ENCODE measurements around the gene GP5. TPM values are rescaled to one million over a fixed set of nuclear protein-coding genes. Genes with fewer than 3 reads are reported as not detected.

The GP5 gene
- polyA plus RNA-seq (2013, experiment 1 of 2) = 0.18 TPM
- polyA plus RNA-seq (2013, experiment 2 of 2) = not detected

GRCh38 chr3:194399166-194399565 is at the start of gene GP5:
GP5 (minus strand) TSS chr3:194399266; CDS start chr3:194398282, 984 bp downstream.
- H3K9me3 ChIP-seq (ENCODE audit: control insufficient read depth, low read length) = no peaks in the 10 kb centered on the region
- H3K4me3 ChIP-seq (ENCODE audit: extremely low read depth, insufficient read depth, low read length, poor library complexity, severe bottlenecking) = no peak within 1 kb of the TSS
- 67 to 93% methylated on average over 1 of the region's 2 CpGs for WGBS, 2 experiments (ENCODE audit: insufficient coverage in 2 of 2)
- H3K4me1 ChIP-seq (ENCODE audit: control insufficient read depth, insufficient read depth, low read length, poor library complexity, severe bottlenecking) = peaks cover 21% of the 10 kb centered on the region
- H3K27ac ChIP-seq (ENCODE audit: low read depth, low read length, severe bottlenecking) = no peak within 1 kb of the TSS
- peaks cover 5% of the 10 kb centered on the region for H3K36me3 ChIP-seq (ENCODE audit: control insufficient read depth, insufficient read depth, low read length)

- Histone ChIP-seq H3K9me3 (ENCODE audit: control insufficient read depth, low read length) (no peaks in the 10 kb centered on the region), H3K36me3 (ENCODE audit: control insufficient read depth, insufficient read depth, low read length) (peaks cover 67% of the 10 kb centered on the region), H3K27ac (ENCODE audit: low read depth, low read length, severe bottlenecking) (no peak overlapping the region), H3K4me1 (ENCODE audit: control insufficient read depth, insufficient read depth, low read length, poor library complexity, severe bottlenecking) (no peaks in the 10 kb centered on the region), H3K4me3 (ENCODE audit: extremely low read depth, insufficient read depth, low read length, poor library complexity, severe bottlenecking) (no peak overlapping the region)
- no CpG with 5 or more reads among the region's 1 CpG for WGBS, 2 experiments (ENCODE audit: insufficient coverage in 2 of 2)
Measured at GRCh38 chr3:194447657-194448056, 48.6 kb upstream of the GP5 start.

- Histone ChIP-seq H3K9me3 (ENCODE audit: control insufficient read depth, low read length) (no peaks in the 10 kb centered on the region), H3K27ac (ENCODE audit: low read depth, low read length, severe bottlenecking) (no peak overlapping the region), H3K4me1 (ENCODE audit: control insufficient read depth, insufficient read depth, low read length, poor library complexity, severe bottlenecking) (no peaks in the 10 kb centered on the region), H3K4me3 (ENCODE audit: extremely low read depth, insufficient read depth, low read length, poor library complexity, severe bottlenecking) (no peak overlapping the region), H3K36me3 (ENCODE audit: control insufficient read depth, insufficient read depth, low read length) (peaks cover 63% of the 10 kb centered on the region)
- 92% methylated on average over 3 of the region's 6 CpGs; no CpG with 5 or more reads in 1 of the 2 experiments for WGBS, 2 experiments (ENCODE audit: insufficient coverage in 2 of 2)
Measured at GRCh38 chr3:194447161-194447560, 48.1 kb upstream of the GP5 start.

GRCh38 chr3:194446754-194447153 is 47.7 kb upstream of the GP5 start:
- Histone ChIP-seq H3K27ac (ENCODE audit: low read depth, low read length, severe bottlenecking) (no peak overlapping the region), H3K9me3 (ENCODE audit: control insufficient read depth, low read length) (no peaks in the 10 kb centered on the region), H3K4me1 (ENCODE audit: control insufficient read depth, insufficient read depth, low read length, poor library complexity, severe bottlenecking) (no peaks in the 10 kb centered on the region), H3K36me3 (ENCODE audit: control insufficient read depth, insufficient read depth, low read length) (peaks cover 59% of the 10 kb centered on the region), H3K4me3 (ENCODE audit: extremely low read depth, insufficient read depth, low read length, poor library complexity, severe bottlenecking) (no peak overlapping the region)
- no CpG with 5 or more reads among the region's 4 CpGs for WGBS, 2 experiments (ENCODE audit: insufficient coverage in 2 of 2)

- Histone ChIP-seq H3K9me3 (ENCODE audit: control insufficient read depth, low read length) (no peaks in the 10 kb centered on the region), H3K4me3 (ENCODE audit: extremely low read depth, insufficient read depth, low read length, poor library complexity, severe bottlenecking) (no peak overlapping the region), H3K27ac (ENCODE audit: low read depth, low read length, severe bottlenecking) (no peak overlapping the region), H3K36me3 (ENCODE audit: control insufficient read depth, insufficient read depth, low read length) (peaks cover 58% of the 10 kb centered on the region), H3K4me1 (ENCODE audit: control insufficient read depth, insufficient read depth, low read length, poor library complexity, severe bottlenecking) (no peaks in the 10 kb centered on the region)
- 97 to 99% methylated on average over 11 to 12 of the region's 13 CpGs for whole genome bisulfite sequencing, 2 experiments (ENCODE audit: insufficient coverage in 2 of 2)
Measured at GRCh38 chr3:194446172-194446571, 47.1 kb upstream of the GP5 start.

- H3K36me3 ChIP-seq (ENCODE audit: control insufficient read depth, insufficient read depth, low read length) = peaks cover 62% of the 10 kb centered on the region
- whole genome bisulfite sequencing, 2 experiments (ENCODE audit: insufficient coverage in 2 of 2) = no CpG with 5 or more reads among the region's 2 CpGs
- H3K4me3 ChIP-seq (ENCODE audit: extremely low read depth, insufficient read depth, low read length, poor library complexity, severe bottlenecking) = no peak overlapping the region
- H3K4me1 ChIP-seq (ENCODE audit: control insufficient read depth, insufficient read depth, low read length, poor library complexity, severe bottlenecking) = no peaks in the 10 kb centered on the region
- no peak overlapping the region for H3K27ac ChIP-seq (ENCODE audit: low read depth, low read length, severe bottlenecking)
- H3K9me3 ChIP-seq (ENCODE audit: control insufficient read depth, low read length) = no peaks in the 10 kb centered on the region
Measured at GRCh38 chr3:194443901-194444300, 44.8 kb upstream of the GP5 start.

- Histone ChIP-seq H3K9me3 (ENCODE audit: control insufficient read depth, low read length) (no peaks in the 10 kb centered on the region), H3K27ac (ENCODE audit: low read depth, low read length, severe bottlenecking) (no peak overlapping the region), H3K4me3 (ENCODE audit: extremely low read depth, insufficient read depth, low read length, poor library complexity, severe bottlenecking) (no peak overlapping the region), H3K36me3 (ENCODE audit: control insufficient read depth, insufficient read depth, low read length) (peaks cover 64% of the 10 kb centered on the region), H3K4me1 (ENCODE audit: control insufficient read depth, insufficient read depth, low read length, poor library complexity, severe bottlenecking) (no peaks in the 10 kb centered on the region)
- WGBS, 2 experiments (ENCODE audit: insufficient coverage in 2 of 2) = 92% methylated on average over 2 of the region's 2 CpGs; no CpG with 5 or more reads in 1 of the 2 experiments
Measured at GRCh38 chr3:194440756-194441155, 41.7 kb upstream of the GP5 start.

- WGBS, 2 experiments (ENCODE audit: insufficient coverage in 2 of 2) = 90 to 100% methylated on average over 2 of the region's 6 CpGs
- H3K27ac ChIP-seq (ENCODE audit: low read depth, low read length, severe bottlenecking) = no peak overlapping the region
Measured at GRCh38 chr3:194439881-194440550, 41.0 kb upstream of the GP5 start.

GRCh38 chr3:194434503-194434902 is 35.4 kb upstream of the GP5 start:
- peaks cover 79% of the 10 kb centered on the region for H3K36me3 ChIP-seq (ENCODE audit: control insufficient read depth, insufficient read depth, low read length)
- 95 to 100% methylated on average over 3 of the region's 3 CpGs for WGBS, 2 experiments (ENCODE audit: insufficient coverage in 2 of 2)

More at GRCh38 chr3:194439881-194440550, 41.0 kb upstream of the GP5 start:
- Histone ChIP-seq H3K4me3 (ENCODE audit: extremely low read depth, insufficient read depth, low read length, poor library complexity, severe bottlenecking) (no peak overlapping the region), H3K9me3 (ENCODE audit: control insufficient read depth, low read length) (no peaks in the 10 kb centered on the region), H3K4me1 (ENCODE audit: control insufficient read depth, insufficient read depth, low read length, poor library complexity, severe bottlenecking) (no peaks in the 10 kb centered on the region), H3K36me3 (ENCODE audit: control insufficient read depth, insufficient read depth, low read length) (peaks cover 71% of the 10 kb centered on the region)

GRCh38 chr3:194431554-194431953 is 32.5 kb upstream of the GP5 start:
- no peaks in the 10 kb centered on the region for H3K4me1 ChIP-seq (ENCODE audit: control insufficient read depth, insufficient read depth, low read length, poor library complexity, severe bottlenecking)
- no peaks in the 10 kb centered on the region for H3K9me3 ChIP-seq (ENCODE audit: control insufficient read depth, low read length)
- H3K27ac ChIP-seq (ENCODE audit: low read depth, low read length, severe bottlenecking) = no peak overlapping the region
- H3K4me3 ChIP-seq (ENCODE audit: extremely low read depth, insufficient read depth, low read length, poor library complexity, severe bottlenecking) = no peak overlapping the region
- H3K36me3 ChIP-seq (ENCODE audit: control insufficient read depth, insufficient read depth, low read length) = peaks cover 75% of the 10 kb centered on the region
- WGBS, 2 experiments (ENCODE audit: insufficient coverage in 2 of 2) = 80 to 100% methylated on average over 1 to 2 of the region's 5 CpGs

More at GRCh38 chr3:194434503-194434902, 35.4 kb upstream of the GP5 start:
- no peaks in the 10 kb centered on the region for H3K9me3 ChIP-seq (ENCODE audit: control insufficient read depth, low read length)
- H3K27ac ChIP-seq (ENCODE audit: low read depth, low read length, severe bottlenecking) = no peak overlapping the region
- no peak overlapping the region for H3K4me3 ChIP-seq (ENCODE audit: extremely low read depth, insufficient read depth, low read length, poor library complexity, severe bottlenecking)
- no peaks in the 10 kb centered on the region for H3K4me1 ChIP-seq (ENCODE audit: control insufficient read depth, insufficient read depth, low read length, poor library complexity, severe bottlenecking)

- Histone ChIP-seq H3K36me3 (ENCODE audit: control insufficient read depth, insufficient read depth, low read length) (peaks cover 57% of the 10 kb centered on the region), H3K27ac (ENCODE audit: low read depth, low read length, severe bottlenecking) (no peak overlapping the region)
- WGBS, 2 experiments (ENCODE audit: insufficient coverage in 2 of 2) = 100% methylated on average over 1 to 3 of the region's 4 CpGs
Measured at GRCh38 chr3:194425399-194425798, 26.3 kb upstream of the GP5 start.

More at GRCh38 chr3:194425399-194425798, 26.3 kb upstream of the GP5 start:
- H3K4me1 ChIP-seq (ENCODE audit: control insufficient read depth, insufficient read depth, low read length, poor library complexity, severe bottlenecking) = no peaks in the 10 kb centered on the region
- no peaks in the 10 kb centered on the region for H3K9me3 ChIP-seq (ENCODE audit: control insufficient read depth, low read length)
- H3K4me3 ChIP-seq (ENCODE audit: extremely low read depth, insufficient read depth, low read length, poor library complexity, severe bottlenecking) = no peak overlapping the region
